HG02885 (cell line): ENCODE measurements around the gene ARMC6.

Experiments used
- ATAC-seq: cut with Tn5 transposase; IDR thresholded peaks from one replicate; pipeline ENCODE4 v1.9.1; 2021; ENCODE audit warnings: mild to moderate bottlenecking; ENCODE audit not compliant: unreplicated experiment, poor library complexity

ARMC6 gene

DNA sequence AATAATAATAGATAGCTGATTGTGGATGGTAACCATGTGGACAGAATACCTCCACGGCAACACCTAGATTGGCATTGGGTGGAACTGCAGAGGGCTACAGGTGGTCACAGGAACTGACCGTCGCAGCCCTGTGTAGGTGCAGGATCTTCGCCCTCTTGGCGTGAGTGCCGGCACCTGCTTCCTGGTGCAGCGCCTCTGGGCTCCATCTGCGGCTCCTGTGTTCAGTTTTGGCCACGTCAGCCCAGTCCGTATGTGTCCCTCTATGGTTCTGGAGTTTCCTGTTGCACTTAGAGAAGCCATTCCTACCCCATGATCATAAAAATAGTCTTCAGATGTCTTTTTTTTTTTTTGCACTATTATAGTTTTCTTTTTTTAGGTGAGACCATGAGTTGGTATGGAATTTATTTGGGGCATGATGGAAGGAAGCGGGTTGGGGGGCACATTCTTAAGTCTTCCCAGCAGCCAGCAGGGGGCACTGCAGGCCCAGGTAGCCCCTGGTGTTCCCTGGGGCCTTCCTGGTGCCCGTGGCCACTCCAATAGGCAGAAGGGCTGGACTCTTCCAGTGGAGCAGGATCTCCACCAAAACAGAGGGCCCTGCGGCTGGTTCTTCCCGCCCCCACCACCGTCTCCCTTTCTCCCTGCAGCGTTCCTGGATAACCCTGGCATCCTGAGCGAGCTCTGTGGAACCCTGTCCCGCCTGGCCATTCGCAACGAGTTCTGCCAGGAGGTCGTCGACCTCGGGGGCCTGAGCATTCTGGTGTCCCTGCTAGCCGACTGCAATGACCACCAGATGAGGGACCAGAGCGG is 20.3 kb downstream of the ARMC6 start:
- no peak for ATAC-seq

DNA sequence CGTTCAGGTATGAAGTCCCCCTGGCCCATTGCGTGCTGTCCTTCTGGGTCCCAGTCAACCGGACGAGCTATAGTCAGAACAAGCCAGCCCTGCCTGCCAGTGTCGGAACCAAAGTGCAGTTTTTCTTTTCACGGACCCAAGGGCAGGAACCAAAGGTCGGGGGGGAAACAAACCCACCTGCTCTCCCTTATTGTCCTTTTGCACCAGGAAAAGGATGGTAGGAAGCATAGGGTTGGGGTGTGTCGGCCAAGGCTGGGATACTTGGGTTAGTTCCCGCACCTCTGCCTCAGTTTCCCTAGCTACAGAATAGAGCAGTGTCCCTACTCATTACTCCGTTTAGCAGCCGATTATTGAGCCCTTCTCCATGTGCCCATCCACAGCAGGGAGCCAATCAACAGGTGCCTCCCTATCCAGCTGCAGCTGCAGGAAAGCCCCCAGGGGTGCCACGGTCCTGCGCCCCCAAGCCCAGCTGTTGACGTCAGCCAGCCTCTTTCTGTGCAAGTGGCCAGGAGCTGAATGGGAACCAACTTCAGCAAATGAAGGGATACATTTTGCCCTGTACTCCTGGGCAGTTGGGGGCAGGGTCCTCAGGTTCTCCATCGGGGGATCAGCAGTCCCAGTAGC is 21.0 kb downstream of the ARMC6 start:
- no peak for ATAC-seq

DNA sequence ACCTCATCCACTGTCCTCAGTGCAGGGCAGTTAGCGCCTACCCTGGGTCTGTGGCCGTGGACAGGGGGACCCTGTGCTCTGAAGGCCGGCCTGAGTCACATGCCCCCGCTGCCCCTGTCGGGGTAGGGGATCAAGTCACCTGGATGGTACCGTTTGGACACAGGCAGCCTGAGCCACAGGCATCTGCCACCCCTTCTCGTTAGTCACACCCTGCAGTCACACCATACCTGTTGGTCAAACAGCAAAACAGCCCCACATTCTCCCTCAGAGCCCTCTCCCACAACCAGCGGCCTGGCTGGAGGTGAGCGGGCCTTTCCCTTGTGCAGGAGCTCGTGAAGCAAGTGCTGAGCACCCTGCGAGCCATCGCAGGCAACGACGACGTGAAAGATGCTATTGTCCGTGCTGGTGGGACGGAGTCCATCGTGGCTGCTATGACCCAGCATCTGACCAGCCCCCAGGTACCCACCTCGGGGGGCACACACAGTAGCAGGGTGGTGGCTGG is 21.6 kb downstream of the ARMC6 start:
- no peak for ATAC-seq

DNA sequence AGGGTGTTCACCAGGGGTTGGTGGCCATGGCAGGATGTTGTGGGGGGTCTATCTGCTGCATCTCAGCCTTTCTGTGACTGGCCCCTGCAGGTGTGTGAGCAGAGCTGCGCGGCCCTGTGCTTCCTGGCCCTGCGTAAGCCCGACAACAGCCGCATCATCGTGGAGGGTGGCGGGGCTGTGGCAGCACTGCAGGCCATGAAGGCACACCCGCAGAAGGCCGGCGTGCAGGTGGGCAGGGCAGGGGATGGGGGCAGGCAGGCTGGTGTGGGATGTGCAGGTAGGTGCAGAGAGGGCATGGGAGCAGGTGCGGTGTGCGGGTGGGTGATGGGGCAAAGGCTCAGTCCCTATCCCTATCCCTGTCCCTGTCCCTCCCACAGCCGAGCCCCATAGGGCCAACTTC is 22.3 kb downstream of the ARMC6 start:
- no peak for ATAC-seq

DNA sequence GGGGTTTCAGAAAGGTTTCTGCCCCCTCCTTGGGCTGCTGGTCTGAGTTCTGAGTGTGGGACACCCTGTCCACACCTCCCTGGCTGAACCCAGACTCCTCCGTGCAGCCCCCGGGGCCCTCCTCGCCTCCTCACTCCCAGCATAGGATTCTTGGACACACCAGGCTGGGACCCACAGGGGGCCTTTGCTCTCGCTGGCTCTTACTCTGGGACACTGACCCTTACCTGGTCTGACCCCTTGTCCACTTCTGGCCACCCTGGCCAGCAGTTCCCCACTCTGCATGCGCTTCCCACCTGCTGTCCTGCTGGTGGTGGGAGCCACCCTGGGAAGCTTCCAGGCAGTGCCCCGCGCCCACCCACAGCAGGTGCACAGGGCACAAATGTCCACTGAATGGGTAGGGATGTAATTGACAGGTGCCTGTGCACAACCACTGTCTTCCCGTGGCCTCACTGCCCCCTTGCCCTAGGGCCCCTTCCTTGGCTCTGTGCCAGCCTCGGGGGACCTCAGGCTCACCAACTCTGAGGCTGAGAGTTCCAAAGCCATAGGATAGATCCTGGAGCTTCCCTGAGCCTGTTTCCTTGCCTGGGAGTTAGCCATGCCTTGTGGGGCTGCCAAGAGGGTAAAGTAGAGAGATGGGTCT is 23.4 kb downstream of the ARMC6 start:
- no peak for ATAC-seq

DNA sequence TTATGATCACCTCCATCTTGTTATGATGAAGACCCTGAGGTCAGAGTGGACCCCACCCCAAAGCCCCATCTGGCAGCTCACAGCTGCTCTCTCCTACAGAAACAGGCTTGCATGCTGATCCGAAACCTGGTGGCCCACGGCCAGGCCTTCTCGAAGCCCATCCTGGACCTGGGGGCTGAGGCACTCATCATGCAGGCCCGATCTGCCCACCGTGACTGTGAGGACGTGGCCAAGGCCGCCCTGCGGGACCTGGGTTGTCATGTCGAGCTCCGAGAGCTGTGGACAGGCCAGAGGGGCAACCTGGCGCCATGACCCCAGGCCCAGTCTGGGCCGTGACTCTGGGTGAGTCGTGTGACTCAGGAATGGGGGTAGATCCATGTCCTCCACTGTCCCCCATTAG is 23.9 kb downstream of the ARMC6 start:
- ATAC-seq = no peak

DNA sequence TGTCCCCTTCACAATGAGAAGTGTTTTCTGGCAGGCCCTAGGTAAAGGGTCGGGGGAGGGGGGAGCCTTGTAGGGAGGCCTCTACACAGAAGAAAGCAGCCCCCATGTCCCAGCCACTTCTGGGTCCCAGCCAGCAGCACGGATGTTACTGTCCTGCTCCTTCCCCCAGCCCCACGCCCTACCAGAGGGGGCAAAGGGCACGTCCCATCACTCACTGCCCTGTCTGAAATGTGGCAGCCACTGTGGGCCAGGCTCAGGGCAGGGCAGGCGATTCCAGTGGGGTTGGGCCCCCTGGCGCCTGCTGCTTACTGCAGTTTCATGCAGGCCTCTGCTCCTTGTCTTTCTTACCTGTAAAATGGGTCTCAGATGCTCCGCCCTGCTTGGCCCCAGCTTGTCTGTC is 24.3 kb downstream of the ARMC6 start:
- no peak for ATAC-seq

DNA sequence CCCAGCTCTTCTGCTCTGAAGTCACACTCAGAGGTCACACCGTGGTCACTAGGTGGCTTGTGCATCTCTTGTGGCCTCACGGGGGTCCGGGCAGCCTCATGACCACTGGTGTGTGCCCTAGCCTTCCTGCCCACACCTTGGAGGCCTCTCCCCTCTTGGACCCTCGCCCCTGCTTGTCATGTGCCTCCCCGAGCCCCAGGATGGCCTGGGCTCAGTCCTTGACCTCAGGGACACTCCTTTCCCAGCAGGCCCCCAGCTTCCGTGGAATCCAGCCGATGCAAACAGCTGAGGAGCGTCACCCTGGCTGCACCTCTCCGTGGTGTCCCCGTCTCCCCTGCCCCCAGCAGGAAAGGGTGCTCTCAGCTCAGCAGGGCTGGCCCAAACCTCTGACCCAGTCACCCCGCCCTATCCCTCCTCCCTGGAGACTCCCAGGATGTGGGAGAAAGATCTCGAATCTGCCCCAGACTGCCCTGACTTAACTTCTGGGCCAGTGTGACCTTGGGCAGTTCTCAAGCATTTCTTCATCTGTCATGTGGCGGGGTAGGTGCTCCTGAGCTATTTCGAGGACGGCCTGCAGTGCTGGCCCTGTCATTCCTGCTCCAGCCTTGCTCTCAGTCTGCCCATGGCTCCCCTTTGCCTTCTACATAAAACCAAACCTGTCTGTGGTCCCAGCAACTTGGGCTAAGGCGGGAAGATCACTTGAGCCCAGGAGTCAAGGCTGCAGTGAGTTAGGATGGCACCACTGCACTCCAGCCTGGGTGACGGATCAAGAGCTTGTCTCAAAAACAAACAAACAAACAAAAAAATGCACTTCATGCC is 25.8 kb downstream of the ARMC6 start:
- ATAC-seq = no peak

DNA sequence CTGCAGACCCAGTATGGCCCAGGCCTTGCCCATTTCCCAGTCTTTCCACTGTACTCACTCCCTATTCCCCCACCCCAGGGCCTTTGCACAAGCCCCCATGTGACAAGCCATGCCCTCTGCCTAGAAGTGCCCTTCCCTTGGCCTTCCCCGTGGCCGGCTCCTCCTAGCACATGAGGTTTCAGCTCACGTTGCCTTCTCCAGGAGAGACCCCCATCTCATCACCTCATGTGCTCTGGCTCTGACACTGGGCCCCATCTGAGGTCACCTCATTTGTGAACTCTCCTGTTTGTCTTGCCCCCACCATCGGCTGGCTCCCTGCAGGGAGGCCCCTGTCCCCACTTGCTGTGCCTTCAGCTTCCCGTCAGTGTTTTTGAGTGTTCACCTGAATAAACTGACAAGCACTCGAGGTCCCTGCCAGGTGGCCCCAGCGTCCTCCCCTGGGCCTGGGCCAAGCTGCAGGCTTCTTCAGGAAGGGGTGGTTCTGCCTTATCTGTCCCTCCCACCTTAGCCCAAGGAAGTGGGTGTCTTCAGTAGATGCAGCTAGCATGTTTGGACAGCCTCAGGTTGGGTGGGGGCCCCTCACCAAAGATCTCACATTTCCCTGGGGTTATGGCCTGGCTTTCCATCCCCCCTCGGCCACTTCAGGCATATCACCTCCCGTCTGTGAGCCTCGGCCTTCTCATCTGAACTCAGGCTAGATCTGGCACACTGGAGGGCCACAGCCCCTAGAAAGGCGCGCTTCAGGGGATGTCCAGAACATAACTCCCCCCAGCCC is 26.6 kb downstream of the ARMC6 start:
- no peak for ATAC-seq

DNA sequence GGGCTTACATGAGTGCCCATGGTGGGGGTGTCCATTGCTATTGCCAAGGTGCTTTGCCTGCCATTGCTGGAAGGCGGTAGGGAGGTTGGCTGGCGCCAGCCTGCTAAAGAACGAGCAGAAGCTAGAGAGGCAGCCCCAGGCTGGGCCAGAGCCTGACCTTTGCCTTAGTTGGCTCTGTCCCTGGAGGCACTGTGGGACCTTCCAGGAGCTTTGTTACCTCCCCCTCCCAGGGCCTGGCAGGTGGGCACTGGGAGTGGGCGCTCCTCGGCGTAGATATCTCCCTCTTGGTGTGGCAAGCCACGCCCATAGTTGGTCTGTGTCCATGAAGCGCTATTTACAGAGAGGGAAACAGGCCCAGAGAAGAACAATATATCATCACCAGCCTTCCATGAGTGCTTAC is 28.1 kb downstream of the ARMC6 start:
- ATAC-seq = no peak

DNA sequence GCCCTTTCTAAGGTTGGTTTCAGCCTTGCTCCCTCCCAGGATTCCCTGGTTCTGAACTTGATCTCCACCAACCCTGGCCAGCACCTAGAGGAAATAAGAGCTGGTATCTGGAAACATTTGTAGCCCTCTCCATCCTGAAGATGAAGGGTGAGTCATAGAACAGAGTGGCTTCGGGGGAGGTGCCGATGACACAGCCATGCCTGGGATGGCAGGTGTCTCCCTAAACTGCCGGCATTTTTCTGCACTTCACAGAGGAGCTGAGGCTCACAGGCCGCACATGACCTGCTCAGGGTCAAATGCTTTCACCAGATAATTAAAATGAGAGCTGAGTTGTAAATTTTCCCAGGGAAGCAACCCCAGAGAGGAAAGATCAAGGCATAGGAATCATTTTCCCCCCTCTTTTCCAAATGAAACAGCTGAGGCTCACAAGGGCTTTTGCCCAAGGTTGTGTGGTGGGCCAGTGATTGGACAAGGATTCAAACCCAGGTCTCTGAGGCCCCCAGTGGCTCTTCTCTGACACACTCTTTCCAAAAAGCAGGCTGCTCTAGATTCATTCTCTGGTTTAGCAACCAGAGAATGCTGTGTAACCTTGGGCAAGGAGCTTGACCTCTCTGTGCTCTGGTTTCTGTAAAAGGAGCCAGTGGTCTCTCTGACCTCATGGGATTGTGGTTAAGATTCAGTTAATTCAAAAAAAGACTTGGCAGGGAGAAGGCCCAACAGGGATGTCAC is 29.2 kb downstream of the ARMC6 start:
- no peak for ATAC-seq

DNA sequence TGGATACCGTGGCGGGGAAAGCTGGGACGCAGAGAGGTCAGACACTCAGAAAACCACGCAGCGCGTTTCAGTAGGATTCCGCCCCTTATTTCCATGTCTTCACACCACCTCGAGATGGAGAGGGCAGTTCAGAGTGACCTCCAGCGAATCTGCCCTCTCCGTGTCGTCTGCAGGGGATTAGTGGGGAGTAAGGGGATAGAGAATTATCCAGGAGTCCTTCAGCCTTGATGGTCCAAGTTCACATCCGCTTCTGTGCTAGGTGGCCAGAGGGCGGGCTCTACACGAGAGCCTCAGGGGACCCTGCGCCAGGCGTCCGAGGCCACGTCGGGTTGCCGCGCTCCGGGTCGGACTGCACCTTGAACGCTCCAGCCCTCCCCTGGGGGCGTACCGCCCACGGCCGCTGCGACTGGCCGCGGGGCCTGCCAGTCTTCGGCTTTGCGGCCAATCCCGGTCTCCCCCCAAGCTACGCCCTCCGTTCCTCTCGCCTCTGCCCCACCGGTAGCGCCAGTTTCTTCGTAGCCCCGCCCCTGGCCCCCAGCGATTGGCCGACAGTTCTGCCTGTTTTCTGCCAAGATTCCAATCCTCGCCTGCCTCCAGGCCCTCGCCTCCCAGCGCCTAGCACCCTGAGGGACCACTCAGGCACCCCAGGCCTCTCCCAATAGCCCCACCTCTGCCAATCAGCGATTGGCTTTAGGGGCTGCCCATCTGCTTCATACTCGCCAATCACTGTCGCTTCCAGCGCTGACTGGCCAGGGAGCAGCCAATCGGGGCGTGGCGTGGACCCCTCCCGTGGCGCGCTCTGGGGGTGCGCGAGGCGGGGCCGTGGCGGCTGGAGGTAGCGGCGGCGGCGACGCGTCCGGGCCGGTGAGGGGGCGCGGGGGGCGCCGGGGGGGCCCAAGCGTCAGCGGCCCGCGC is 30.0 kb downstream of the ARMC6 start, which contains the start of gene SLC25A42:
Gene SLC25A42, plus strand, starts transcription at position 812 of the 915 bp plus-strand sequence. CDS start 32,131 bp downstream, outside the sequence.
- ATAC-seq = peak; percentile 94

DNA sequence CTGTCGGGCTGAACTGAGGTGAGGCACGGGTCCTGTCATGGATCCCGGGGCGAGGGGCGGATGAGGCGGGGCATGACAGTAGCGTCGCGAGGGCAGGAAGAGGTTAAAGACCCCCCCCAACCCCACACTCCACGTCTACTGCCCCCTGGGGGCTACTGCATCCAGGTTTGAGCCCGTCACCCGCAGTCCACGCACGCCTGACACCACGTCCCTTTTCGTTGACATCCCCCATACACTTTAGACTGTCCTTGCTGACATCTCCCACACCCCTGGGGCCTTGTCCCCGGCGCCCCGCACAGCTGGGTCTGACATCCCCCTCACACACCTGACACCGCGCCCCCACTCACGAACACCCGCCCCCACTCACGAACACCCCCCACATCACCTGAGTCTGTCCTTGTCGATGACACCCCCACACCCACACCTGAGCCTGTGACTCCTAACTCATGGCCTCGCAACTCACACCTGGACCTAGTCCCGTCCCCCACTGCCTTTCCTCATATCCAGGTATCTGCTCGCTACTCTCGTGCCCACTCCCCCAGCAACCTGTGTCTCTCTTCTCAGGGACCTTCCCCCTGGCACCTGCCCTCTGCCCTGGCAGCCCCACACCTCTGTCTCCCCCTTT is 30.8 kb downstream of the ARMC6 start:
- ATAC-seq = no peak

DNA sequence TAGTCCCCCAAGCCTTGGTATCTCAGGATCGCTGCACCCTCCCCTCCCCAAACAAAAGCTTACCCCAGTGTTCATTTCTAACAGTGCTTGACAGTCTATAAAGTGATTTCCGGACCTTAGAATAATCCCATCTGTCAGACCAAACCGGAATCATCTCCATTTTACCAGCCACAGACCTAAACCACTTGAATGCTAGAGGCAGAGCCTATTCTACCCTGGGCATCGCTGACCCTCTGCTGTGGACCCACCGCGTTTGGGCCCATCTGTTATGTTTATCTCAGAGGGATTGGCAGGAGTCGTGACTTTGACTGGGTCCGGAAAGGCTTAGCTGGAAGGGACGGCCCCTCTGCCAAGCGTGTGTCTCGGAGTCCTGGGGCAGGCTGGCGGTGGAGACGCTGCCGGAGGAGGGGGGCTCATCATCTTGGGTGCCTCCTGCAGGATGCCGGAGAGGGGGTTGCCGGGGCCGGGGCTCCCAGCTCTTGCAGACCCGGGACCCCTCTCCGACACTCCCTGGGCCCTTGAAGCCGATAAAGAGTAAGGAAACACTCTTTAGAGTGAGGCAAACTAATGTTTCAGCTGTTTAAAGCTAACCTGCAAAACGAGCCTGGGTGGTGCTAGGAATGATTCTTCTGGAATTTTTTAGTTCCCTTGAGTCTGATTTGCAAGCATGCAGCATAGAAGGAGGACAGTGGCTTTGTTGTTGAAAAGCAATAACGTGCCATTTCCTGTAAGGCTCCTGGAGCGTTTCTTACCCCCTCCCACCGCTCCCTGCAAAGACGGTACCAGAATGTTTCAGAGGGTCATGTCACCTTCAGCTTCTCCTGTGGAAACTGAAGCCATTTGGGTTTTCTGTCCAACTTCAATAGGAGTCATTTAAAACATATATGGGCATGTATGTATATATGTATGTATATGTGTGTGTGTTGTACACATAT is 31.7 kb downstream of the ARMC6 start:
- no peak for ATAC-seq

DNA sequence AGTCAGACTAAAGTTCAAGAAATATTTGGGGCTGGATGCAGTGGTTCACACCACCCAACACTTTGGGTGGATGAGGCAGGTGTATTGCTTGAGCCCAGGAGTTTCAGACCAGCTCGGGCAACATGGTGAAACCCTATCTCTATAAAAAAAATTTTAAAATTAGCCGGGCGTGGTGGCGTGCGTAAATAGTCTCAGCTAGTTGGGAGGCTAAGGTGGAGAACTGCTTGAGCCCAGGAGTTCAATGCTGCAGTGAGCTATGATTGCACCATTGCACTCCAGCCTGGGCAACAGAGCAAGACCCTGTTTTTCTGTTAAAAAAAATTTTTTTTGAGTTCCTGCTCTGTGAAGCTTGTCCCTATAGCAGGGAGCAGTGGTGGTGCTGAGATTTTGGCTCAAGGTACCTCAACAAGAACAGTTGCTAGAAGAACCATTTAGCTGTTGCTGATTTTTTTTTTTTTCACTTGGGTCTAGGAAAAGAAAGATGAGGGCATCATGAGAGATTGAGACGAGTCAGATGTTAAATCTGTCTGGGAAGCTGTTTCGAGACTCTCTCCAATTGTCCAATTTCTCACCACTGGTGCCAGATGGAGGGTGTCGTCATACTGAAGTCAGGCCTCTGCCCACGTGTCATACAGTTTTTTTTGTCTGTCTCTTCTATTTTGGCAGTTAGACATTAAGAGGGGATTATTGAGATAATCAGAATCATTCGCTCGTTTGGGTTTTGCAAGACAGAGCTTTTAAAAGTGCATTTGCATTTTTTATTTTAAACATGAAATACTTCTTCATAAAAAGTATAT is 34.1 kb downstream of the ARMC6 start:
- ATAC-seq = no peak
